Left lung (tissue), 10 donors: ENCODE results near the gene CST7. TPM values are rescaled to one million over a fixed set of nuclear protein-coding genes. Genes with fewer than 3 reads are reported as not detected.

Experiments used
- ATAC-seq: fragments of 200-7000 bp; cut with Tn5 transposase; one replicate; pipeline ENCODE4 v1.9.1; 2020; ENCODE audit warnings: moderate library complexity
- DNase-seq, 4 donors: peaks; one replicate each; pipeline ENCODE4 v3.0.0-alpha.2; 2013 to 2020
- H3K27ac ChIP-seq, 2 donors: fragments of 200-600 bp; sonication (generic) in 1 of 2; one replicate each; pipeline versions ENCODE4 v1.5.0 to v1.8.0; 2020 to 2021
- H3K27me3 ChIP-seq, 2 donors: fragments of 200-600 bp; sonication (generic) in 1 of 2; one replicate each; pipeline versions ENCODE4 v1.5.0 to v1.8.0; 2020 to 2021
- H3K36me3 ChIP-seq, 2 donors: fragments of 200-600 bp; sonication (generic) in 1 of 2; one replicate each; pipeline versions ENCODE4 v1.5.0 to v1.8.0; 2020 to 2021
- H3K4me1 ChIP-seq, 2 donors: fragments of 200-600 bp; one replicate each; pipeline ENCODE4 v1.8.0; 2021
- H3K4me3 ChIP-seq, 2 donors: fragments of 200-600 bp; sonication (generic) in 1 of 2; one replicate each; pipeline versions ENCODE4 v1.5.0 to v1.8.0; 2020 to 2021; ENCODE audit warnings: mild to moderate bottlenecking in 1 of 2
- H3K9me3 ChIP-seq, 2 donors: fragments of 200-600 bp; sonication (generic) in 1 of 2; one replicate each; pipeline versions ENCODE4 v1.5.0 to v1.8.0; 2020 to 2021
- intact Hi-C, 2 donors: fragments of 100-400 bp; cut with DNase I; formaldehyde crosslinking; loops; one replicate each; pipeline versions ENCODE4 v1.11.2 to v1.14.2; 2022
- polyA plus RNA-seq, 6 donors: library from polyadenylated mRNA; unstranded; fragments of 120-200 nt; gene quantifications; one replicate each; pipeline ENCODE4 v1.2.1, GENCODE V29; 2013; ENCODE audit not compliant: insufficient read length in 6 of 6
- total RNA-seq, 2 donors: library from RNA; stranded (reverse); fragmentation: NEBNext Ultra II Directional; extraction: Animal tissue kit (Norgen Biotek cat#: 25700); gene quantifications; one replicate each; pipeline ENCODE4 v1.2.1, GENCODE V29; 2021
- TF ChIP-seq, protein P1 (sequence below), 2 donors: fragments of 200-600 bp; sonication (generic) in 1 of 2; IDR thresholded peaks; one replicate each; pipeline versions ENCODE4 v1.5.0 to v1.8.0; 2021; ENCODE audit warnings: antibody characterized with exemption in 2 of 2
- donor health status: DM: no; HTN: yes; CAD: no.
- donor health status: DM: no; HTN: no; CAD: no.

The CST7 gene
- total and polyA plus RNA-seq, 8 donors: 0.84 to 28.0 (median 1.7) TPM

DNA sequence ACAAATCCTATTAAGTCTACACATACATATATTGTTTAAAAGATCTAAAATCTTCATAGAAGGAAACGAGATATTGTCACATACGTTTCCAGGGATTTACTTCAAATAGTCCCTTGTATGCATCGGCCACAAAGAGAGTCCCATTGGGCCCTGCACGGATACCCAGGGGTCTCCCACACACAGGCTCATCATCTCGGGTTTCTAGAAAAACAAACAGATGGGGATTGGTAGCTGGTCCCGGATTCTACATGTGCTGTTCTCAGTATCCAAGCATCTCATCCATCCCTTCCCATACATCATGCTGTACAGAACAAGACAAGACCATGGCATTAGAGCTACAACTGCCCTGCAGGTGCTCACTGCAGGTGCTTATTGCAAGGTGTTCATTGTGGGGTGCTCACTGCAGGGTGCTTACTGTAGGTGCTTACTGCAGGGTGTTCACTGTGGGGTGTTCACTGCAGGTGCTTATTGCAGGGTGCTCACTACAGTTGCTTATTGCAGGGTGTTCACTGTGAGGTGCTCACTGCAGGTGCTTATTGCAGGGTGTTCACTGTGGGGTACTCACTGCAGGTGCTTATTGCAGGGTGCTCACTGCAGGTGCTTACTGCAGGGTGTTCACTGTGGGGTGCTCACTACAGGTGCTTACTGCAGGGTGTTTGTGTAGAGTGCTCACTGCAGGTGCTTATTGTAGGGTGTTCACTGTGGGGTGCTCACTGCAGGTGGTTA lies 22.5 kb downstream of the CST7 start:
- H3K9me3 ChIP-seq: peaks cover 0 to 4% of the 10 kb centered on the region in 2 donors
- peaks cover 0 to 88% of the 10 kb centered on the region in 2 donors for H3K36me3 ChIP-seq
- H3K4me1 ChIP-seq: peaks cover 0 to 8% of the 10 kb centered on the region in 2 donors
- H3K4me3 ChIP-seq: no peak overlapping the region
- ATAC-seq (no peak), DNase-seq (no peak)
- H3K27me3 ChIP-seq: no peaks in the 10 kb centered on the region
- no peak overlapping the region for H3K27ac ChIP-seq
- TF ChIP-seq, protein P1, sequence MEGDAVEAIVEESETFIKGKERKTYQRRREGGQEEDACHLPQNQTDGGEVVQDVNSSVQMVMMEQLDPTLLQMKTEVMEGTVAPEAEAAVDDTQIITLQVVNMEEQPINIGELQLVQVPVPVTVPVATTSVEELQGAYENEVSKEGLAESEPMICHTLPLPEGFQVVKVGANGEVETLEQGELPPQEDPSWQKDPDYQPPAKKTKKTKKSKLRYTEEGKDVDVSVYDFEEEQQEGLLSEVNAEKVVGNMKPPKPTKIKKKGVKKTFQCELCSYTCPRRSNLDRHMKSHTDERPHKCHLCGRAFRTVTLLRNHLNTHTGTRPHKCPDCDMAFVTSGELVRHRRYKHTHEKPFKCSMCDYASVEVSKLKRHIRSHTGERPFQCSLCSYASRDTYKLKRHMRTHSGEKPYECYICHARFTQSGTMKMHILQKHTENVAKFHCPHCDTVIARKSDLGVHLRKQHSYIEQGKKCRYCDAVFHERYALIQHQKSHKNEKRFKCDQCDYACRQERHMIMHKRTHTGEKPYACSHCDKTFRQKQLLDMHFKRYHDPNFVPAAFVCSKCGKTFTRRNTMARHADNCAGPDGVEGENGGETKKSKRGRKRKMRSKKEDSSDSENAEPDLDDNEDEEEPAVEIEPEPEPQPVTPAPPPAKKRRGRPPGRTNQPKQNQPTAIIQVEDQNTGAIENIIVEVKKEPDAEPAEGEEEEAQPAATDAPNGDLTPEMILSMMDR (IDR thresholded peaks at IDR 0.05): no peak
- intact Hi-C loops: no loop called here

DNA sequence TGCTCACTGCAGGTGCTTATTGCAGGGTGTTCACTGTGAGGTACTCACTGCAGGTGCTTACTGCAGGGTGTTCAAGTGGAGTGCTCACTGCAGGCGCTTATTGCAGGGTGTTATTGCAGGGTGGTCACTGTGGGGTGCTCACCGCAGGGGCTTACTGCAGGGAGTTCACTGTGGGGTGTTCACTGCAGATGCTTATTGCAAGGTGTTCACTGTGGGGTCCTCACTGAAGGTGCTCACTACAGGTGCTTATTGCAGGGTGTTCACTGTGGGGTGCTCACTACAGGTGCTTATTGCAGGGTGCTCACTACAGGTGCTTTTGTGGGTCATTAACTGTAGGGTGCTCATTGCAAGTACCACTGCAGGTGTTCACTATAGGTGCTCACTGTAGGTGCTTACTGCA lies 23.3 kb downstream of the CST7 start:
- Histone ChIP-seq H3K4me3 (no peak overlapping the region), H3K27me3 (no peaks in the 10 kb centered on the region), H3K36me3 (peaks cover 0 to 88% of the 10 kb centered on the region in 2 donors), H3K4me1 (peaks cover 0 to 8% of the 10 kb centered on the region in 2 donors), H3K9me3 (peaks cover 0 to 4% of the 10 kb centered on the region in 2 donors), H3K27ac (no peak overlapping the region)
- ATAC-seq (no peak), DNase-seq (no peak)
- TF ChIP-seq, protein P1 (IDR thresholded peaks at IDR 0.05): no peak
- intact Hi-C loops: no loop called here

DNA sequence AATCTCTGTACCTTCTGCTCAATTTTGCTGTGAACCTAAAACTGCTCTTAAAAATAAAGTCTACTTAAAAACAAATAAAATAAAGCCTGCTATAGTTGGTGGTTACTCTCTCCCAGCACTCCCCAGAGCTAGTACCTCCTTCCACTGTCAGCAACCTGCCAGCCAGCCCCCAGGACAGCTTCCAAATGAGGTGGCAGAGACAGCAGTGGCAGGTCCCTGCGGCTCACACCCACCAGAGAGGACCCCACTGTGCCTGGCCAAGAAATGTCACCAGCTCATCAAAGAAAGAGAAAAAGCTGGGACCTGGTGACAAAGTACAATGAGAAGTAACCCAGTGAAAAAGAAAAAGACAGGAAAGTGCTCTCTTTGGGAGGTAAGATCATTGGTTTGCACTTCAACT lies 28.3 kb downstream of the CST7 start:
- no peaks in the 10 kb centered on the region for H3K27me3 ChIP-seq
- H3K4me1 ChIP-seq: peaks cover 0 to 31% of the 10 kb centered on the region in 2 donors
- TF ChIP-seq, protein P1 (IDR thresholded peaks at IDR 0.05): no peak
- no peak overlapping the region for H3K4me3 ChIP-seq
- DNase-seq: no peak
- H3K9me3 ChIP-seq: peaks cover 0 to 4% of the 10 kb centered on the region in 2 donors
- no peak overlapping the region for H3K27ac ChIP-seq
- intact Hi-C loops: no loop called here
- H3K36me3 ChIP-seq: peaks cover 0 to 71% of the 10 kb centered on the region in 2 donors
- no peak for ATAC-seq

DNA sequence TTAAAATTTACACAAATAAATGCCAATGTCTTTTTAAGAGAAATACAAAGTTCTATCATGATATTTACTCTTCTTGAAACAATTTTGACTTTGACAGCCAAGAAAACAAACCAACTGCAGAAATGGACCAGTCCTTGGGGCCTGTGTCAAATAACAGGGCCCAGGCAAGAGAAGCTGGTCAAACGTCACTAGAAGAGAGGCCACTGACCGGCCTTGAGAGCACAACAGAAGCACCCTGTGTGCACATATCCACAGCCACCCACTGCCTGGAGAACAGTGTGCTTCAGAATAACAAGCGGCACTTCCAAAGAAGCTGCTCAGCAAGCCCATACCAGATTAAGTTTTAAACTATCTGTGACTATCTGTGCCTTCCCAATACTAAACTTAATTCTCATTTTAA lies 28.7 kb downstream of the CST7 start:
- Histone ChIP-seq H3K27ac (no peak overlapping the region), H3K36me3 (peaks cover 0 to 71% of the 10 kb centered on the region in 2 donors), H3K4me3 (no peak overlapping the region), H3K4me1 (peaks cover 0 to 34% of the 10 kb centered on the region in 2 donors), H3K9me3 (peaks cover 0 to 4% of the 10 kb centered on the region in 2 donors), H3K27me3 (no peaks in the 10 kb centered on the region)
- TF ChIP-seq, protein P1 (IDR thresholded peaks at IDR 0.05): no peak
- intact Hi-C loops: no loop called here
- DNase-seq (no peak), ATAC-seq (no peak)

DNA sequence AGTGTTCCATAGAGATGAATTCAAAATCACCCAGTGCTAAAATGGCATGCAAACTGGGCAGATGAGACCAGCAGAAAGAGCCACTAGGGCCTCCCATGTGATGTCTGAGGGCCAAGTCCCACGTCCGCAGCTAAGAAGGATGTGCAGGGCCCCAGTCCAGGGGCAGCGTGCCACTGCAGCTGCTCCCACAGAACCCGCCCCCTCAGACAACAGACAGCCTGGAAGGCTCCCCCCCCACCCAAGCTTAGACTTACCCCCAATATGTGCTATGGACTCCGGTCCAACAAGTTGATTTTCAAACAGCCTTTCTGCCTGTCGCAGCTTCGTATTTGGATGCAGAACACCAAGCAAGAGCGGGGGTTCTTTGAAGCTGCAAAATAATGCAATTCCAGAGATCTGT lies 29.4 kb downstream of the CST7 start:
- no peak for ATAC-seq
- TF ChIP-seq, protein P1 (IDR thresholded peaks at IDR 0.05): no peak
- no peak overlapping the region for H3K4me3 ChIP-seq
- H3K27ac ChIP-seq: no peak overlapping the region
- peaks cover 0 to 4% of the 10 kb centered on the region in 2 donors for H3K9me3 ChIP-seq
- intact Hi-C loops: no loop called here
- no peaks in the 10 kb centered on the region for H3K27me3 ChIP-seq
- H3K4me1 ChIP-seq: peaks cover 0 to 41% of the 10 kb centered on the region in 2 donors
- no peak for DNase-seq
- H3K36me3 ChIP-seq: peaks cover 0 to 68% of the 10 kb centered on the region in 2 donors
